ENCODE measurements around the gene PSD. TPM values are rescaled to one million over a fixed set of nuclear protein-coding genes. Genes with fewer than 3 reads are reported as not detected.

The PSD gene
- total RNA-seq, 4 donors from 2014 or later, result 0.44 to 1.6 (median 1.1) TPM; not detected in 1

GRCh38 chr10:102413053-102413705 lies 5.4 kb downstream of the PSD start:
- no peak for DNase-seq (ENCODE audit: low spot score)
- TF ChIP-seq, protein P1, sequence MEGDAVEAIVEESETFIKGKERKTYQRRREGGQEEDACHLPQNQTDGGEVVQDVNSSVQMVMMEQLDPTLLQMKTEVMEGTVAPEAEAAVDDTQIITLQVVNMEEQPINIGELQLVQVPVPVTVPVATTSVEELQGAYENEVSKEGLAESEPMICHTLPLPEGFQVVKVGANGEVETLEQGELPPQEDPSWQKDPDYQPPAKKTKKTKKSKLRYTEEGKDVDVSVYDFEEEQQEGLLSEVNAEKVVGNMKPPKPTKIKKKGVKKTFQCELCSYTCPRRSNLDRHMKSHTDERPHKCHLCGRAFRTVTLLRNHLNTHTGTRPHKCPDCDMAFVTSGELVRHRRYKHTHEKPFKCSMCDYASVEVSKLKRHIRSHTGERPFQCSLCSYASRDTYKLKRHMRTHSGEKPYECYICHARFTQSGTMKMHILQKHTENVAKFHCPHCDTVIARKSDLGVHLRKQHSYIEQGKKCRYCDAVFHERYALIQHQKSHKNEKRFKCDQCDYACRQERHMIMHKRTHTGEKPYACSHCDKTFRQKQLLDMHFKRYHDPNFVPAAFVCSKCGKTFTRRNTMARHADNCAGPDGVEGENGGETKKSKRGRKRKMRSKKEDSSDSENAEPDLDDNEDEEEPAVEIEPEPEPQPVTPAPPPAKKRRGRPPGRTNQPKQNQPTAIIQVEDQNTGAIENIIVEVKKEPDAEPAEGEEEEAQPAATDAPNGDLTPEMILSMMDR (IDR thresholded peaks at IDR 0.05), result no peak
- ATAC-seq (ENCODE audit: low FRiP score), result no peak

- TF ChIP-seq, protein P1 (IDR thresholded peaks at IDR 0.05), result no peak
- DNase-seq (ENCODE audit: low spot score) (no peak), ATAC-seq (ENCODE audit: low FRiP score) (no peak)
Measured at GRCh38 chr10:102412293-102412692, 6.3 kb downstream of the PSD start.

DNA sequence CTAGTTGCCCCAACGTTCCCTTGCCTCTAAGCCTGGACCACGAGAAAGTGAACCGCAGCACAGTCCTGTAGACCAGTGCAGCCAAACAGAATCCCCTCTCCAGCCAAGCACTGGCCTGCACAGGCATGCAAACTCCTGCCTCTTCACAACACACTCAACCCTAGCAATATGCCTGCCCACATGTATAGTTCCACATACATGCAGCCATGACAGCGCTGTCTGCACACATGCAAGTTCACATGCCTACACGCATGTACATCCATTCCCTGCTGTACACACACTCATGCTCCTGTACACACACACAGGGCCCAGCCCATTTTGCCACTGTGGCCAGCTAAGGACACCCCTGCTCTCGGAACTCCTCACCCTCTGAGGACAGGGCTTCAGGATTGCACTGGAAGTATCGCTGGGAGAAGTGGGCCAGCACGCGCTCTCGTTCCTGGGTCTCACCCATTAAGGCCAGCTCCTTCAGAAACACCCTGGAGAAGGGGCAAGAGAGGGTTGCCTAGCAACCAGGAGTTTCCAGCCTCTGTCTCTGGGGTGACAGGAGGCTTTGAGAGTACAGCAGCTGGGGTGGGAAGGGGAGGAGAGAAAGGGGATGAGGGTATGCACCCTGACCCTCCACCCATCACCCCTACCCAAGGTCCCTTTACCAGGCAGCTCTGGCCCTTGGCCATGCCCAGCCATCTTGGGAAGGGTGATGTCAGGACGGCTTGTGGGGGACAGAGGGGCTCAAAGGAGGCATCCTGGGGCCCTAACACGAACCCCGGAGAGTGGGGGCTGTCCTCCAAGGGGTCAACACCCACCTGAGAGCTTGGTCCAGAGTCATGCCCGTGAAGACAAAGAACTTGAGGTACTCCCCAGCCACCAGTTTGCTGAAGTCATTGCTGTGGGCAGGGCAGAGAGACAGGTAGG lies 7.0 kb downstream of the PSD start:
- DNase-seq (ENCODE audit: low spot score) (no peak), ATAC-seq (ENCODE audit: low FRiP score) (no peak)
- TF ChIP-seq, protein P1 (IDR thresholded peaks at IDR 0.05), result no peak

GRCh38 chr10:102410429-102411073 lies 8.0 kb downstream of the PSD start:
- DNase-seq (ENCODE audit: low spot score), result no peak
- TF ChIP-seq, protein P1 (IDR thresholded peaks at IDR 0.05), result no peak
- no peak for ATAC-seq (ENCODE audit: low FRiP score)

GRCh38 chr10:102409604-102410428 lies 8.8 kb downstream of the PSD start:
- TF ChIP-seq, protein P1 (IDR thresholded peaks at IDR 0.05), result no peak
- DNase-seq (ENCODE audit: low spot score) (no peak), ATAC-seq (ENCODE audit: low FRiP score) (no peak)
